ENCODE results near the gene ADGRL2. TPM values are rescaled to one million over a fixed set of nuclear protein-coding genes. Genes with fewer than 3 reads are reported as not detected.

The ADGRL2 gene
- total RNA-seq, 1 experiment from 2014 or later = 3.5 TPM

DNA sequence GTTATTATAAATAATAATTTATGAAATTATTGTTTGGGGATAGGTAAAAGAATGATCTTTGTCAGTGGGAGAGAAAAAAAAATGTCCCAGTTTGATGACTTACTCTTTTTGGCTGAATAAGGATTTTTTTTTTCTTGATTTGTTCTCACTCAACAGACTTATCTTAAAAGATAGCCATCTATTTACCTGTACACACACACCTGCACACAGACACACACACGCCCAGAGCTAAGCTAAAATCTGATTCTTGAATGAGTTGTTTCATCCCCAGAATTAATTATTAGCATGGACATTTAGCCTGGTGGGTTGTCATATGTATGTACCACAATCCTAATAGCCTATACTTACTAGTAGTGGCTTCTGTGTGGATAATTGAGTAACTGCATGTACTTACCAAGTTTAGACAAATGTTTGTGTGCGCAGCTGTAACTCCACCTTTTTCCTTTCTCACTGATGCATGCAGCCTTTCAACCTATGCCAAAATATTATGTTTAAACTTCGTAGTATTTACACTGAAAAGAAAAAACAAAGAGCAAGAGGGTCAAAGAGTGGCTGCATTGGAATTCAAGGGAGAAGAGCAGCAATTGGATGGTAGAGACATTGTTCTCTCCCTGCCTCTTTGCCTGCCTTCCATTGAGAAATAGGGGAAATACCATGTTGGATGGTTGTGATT, 174.3 kb downstream of the ADGRL2 start:
- H3K36me3 ChIP-seq = no peaks in the 10 kb centered on the region
- DNase-seq (ENCODE audit: low read depth in 1 of 2, low spot score in 2 of 2) = no peak
- no peaks in the 10 kb centered on the region; the same call in 1 of the 2 replicates for H3K27me3 ChIP-seq (replicated peaks)
- no peaks in the 10 kb centered on the region for H3K4me1 ChIP-seq (replicated peaks)
- H3K9me3 ChIP-seq (replicated peaks) = no peaks in the 10 kb centered on the region
- H3K27ac ChIP-seq = no peak overlapping the region
- H3K4me3 ChIP-seq = no peak overlapping the region

DNA sequence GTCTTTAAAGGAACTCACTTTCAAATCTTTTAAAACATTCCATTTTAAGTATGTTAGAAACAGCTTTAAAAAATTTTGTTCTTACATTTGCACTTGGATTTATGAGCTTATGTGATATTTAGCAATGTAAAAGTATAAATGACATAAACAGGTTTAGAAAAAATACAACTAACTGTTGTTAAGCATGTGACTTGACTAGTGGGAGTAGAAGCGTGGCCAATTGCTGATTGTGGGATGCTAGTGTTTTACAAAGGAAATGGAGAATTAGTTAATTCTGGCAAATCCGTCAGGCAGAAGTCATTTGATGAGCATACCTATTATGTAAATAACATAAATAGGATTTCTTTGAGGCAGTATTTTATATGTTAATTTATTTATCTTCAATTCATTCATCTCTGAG, 175.8 kb downstream of the ADGRL2 start:
- Histone ChIP-seq H3K36me3 (no peaks in the 10 kb centered on the region), H3K27ac (no peak overlapping the region), H3K4me3 (no peak overlapping the region), H3K4me1 (replicated peaks) (no peaks in the 10 kb centered on the region), H3K9me3 (replicated peaks) (no peaks in the 10 kb centered on the region), H3K27me3 (replicated peaks) (no peaks in the 10 kb centered on the region; the same call in 1 of the 2 replicates)
- DNase-seq (ENCODE audit: low read depth in 1 of 2, low spot score in 2 of 2) = no peak

- H3K4me1 ChIP-seq (replicated peaks) = no peaks in the 10 kb centered on the region
- H3K27me3 ChIP-seq (replicated peaks) = no peaks in the 10 kb centered on the region
- H3K9me3 ChIP-seq (replicated peaks) = no peaks in the 10 kb centered on the region
- no peaks in the 10 kb centered on the region for H3K36me3 ChIP-seq
- no peak overlapping the region for H3K27ac ChIP-seq
- no peak overlapping the region for H3K4me3 ChIP-seq
- DNase-seq (ENCODE audit: low read depth in 1 of 2, low spot score in 2 of 2) = no peak
Measured at GRCh38 chr1:81978945-81979344, 178.2 kb downstream of the ADGRL2 start.

- H3K4me1 ChIP-seq (replicated peaks) = no peaks in the 10 kb centered on the region
- no peaks in the 10 kb centered on the region for H3K27me3 ChIP-seq (replicated peaks)
- H3K36me3 ChIP-seq = no peaks in the 10 kb centered on the region
- DNase-seq (ENCODE audit: low read depth in 1 of 2, low spot score in 2 of 2) = no peak
- H3K4me3 ChIP-seq = no peak overlapping the region
- H3K9me3 ChIP-seq (replicated peaks) = no peaks in the 10 kb centered on the region
- no peak overlapping the region for H3K27ac ChIP-seq
Measured at GRCh38 chr1:81982523-81982922, 181.8 kb downstream of the ADGRL2 start.

DNA sequence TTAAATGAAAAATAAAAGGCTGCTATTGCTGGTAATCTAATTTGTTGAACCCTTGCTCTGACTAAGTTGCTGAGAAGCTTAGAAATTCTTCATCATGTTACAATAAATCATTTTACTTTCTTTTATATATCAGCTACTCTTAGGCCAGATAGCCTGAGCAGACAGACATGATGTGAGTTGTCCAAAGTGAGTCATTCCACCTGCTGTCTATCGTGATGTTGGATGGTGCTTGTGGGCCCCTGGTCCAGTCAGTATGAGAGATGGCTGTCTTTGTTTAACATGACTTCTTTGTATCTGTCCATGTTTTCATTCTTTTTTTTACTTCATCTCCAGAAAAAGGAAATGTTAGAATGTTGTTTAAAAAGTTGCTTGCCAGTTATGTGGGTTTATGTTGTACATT, 188.8 kb downstream of the ADGRL2 start:
- Histone ChIP-seq H3K9me3 (replicated peaks) (no peaks in the 10 kb centered on the region), H3K4me1 (replicated peaks) (no peaks in the 10 kb centered on the region), H3K27ac (no peak overlapping the region), H3K4me3 (no peak overlapping the region), H3K36me3 (no peaks in the 10 kb centered on the region), H3K27me3 (replicated peaks) (no peaks in the 10 kb centered on the region)
- DNase-seq (ENCODE audit: low read depth in 1 of 2, low spot score in 2 of 2) = no peak

GRCh38 chr1:81990241-81990640, 189.5 kb downstream of the ADGRL2 start:
- no peaks in the 10 kb centered on the region for H3K27me3 ChIP-seq (replicated peaks)
- H3K9me3 ChIP-seq (replicated peaks) = no peaks in the 10 kb centered on the region
- no peak for DNase-seq (ENCODE audit: low read depth in 1 of 2, low spot score in 2 of 2)
- no peak overlapping the region for H3K27ac ChIP-seq
- H3K4me3 ChIP-seq = no peak overlapping the region
- no peaks in the 10 kb centered on the region for H3K4me1 ChIP-seq (replicated peaks)
- no peaks in the 10 kb centered on the region for H3K36me3 ChIP-seq

DNA sequence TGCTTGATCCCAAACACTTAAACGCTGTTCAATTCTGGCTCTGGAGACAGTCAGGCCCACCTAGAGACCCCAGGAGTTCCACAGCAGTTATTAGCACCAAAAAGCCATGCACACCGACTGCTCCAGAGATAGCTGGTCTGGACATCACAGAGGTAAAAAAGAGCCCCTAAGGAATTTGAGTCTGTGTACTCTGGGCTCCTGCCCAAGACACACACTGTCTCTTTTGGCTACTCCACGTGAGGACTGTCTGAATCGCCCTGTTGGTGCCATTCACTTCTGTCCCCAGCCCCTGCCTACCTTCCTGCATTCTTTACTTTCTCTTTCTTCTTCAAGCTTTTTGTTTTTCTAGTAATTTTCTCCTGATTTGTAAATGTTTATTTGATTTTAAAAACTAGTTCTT, 197.4 kb downstream of the ADGRL2 start:
- DNase-seq (ENCODE audit: low read depth in 1 of 2, low spot score in 2 of 2) = no peak
- Histone ChIP-seq H3K4me1 (replicated peaks) (no peaks in the 10 kb centered on the region), H3K4me3 (no peak overlapping the region), H3K27ac (no peak overlapping the region), H3K36me3 (no peaks in the 10 kb centered on the region), H3K9me3 (replicated peaks) (no peaks in the 10 kb centered on the region), H3K27me3 (replicated peaks) (no peaks in the 10 kb centered on the region)

DNA sequence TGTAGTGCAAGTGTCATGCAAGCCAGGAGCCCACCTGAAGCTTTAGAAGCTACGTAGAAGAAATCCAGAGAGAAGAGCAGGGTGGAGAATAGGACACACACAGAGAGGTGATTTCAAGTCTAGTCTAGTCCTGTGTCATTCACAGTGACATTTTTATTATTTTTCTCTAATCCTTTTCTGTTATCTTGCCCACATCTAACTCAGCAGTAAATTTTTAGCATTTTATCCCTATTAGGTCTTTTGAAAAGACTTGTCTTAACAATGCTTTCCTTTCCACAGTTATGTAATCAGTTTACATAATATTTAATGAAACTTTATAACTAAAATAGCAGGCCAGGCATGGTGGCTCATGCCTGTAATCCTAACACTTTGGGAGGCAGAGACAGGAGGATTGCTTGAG, 198.6 kb downstream of the ADGRL2 start:
- Histone ChIP-seq H3K9me3 (replicated peaks) (no peaks in the 10 kb centered on the region), H3K4me3 (no peak overlapping the region), H3K36me3 (no peaks in the 10 kb centered on the region), H3K27me3 (replicated peaks) (no peaks in the 10 kb centered on the region), H3K4me1 (replicated peaks) (no peaks in the 10 kb centered on the region), H3K27ac (no peak overlapping the region)
- no peak for DNase-seq (ENCODE audit: low read depth in 1 of 2, low spot score in 2 of 2)

DNA sequence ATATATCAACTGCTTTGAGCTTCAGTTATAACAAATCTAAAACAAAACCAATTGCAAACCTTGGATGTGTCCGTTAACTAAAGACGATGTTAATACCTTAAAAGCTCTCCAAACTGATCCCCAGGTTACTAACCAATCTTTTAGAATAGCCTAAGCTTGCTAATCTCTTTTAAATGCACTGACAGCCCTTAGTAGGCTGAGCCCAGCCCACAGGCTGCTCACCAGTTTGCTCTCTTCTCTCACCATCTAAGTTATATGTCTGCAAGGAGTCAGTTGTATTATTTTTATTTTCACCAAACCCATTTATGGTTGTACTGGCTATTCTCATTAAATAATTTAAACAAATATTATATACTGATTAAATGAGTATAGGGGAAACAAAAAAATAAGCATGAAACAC, 199.5 kb downstream of the ADGRL2 start:
- no peaks in the 10 kb centered on the region for H3K27me3 ChIP-seq (replicated peaks)
- H3K9me3 ChIP-seq (replicated peaks) = no peaks in the 10 kb centered on the region
- DNase-seq (ENCODE audit: low read depth in 1 of 2, low spot score in 2 of 2) = no peak

DNA sequence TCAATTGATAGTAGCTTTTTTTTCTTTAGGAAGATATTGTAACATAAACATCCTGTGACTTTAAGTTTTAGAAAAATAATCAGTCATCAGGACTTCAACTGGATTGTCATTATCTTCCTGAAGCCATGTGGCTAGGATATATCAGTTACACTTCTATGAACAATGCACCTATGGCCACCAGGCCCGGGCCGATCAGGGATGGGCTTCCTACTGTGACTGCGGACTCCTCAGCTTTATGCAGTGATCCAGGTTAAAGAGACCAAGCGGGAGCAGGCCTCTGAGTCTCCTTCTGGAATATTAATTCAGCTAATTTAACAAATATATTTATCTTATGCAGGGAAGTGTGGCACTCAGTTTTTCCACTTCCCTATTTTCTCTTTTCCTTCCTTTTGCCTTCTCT, 200.6 kb downstream of the ADGRL2 start:
- H3K4me1 ChIP-seq (replicated peaks) = no peaks in the 10 kb centered on the region
- no peak overlapping the region for H3K27ac ChIP-seq
- H3K9me3 ChIP-seq (replicated peaks) = no peaks in the 10 kb centered on the region
- no peaks in the 10 kb centered on the region for H3K36me3 ChIP-seq
- DNase-seq (ENCODE audit: low read depth in 1 of 2, low spot score in 2 of 2) = no peak
- no peak overlapping the region for H3K4me3 ChIP-seq
- H3K27me3 ChIP-seq (replicated peaks) = no peaks in the 10 kb centered on the region

More for the DNA sequence above, 199.5 kb downstream of the ADGRL2 start:
- Histone ChIP-seq H3K27ac (no peak overlapping the region), H3K36me3 (no peaks in the 10 kb centered on the region), H3K4me3 (no peak overlapping the region), H3K4me1 (replicated peaks) (no peaks in the 10 kb centered on the region)

- no peaks in the 10 kb centered on the region for H3K27me3 ChIP-seq (replicated peaks)
- no peaks in the 10 kb centered on the region for H3K4me1 ChIP-seq (replicated peaks)
Measured at GRCh38 chr1:82007804-82008203, 207.1 kb downstream of the ADGRL2 start.

DNA sequence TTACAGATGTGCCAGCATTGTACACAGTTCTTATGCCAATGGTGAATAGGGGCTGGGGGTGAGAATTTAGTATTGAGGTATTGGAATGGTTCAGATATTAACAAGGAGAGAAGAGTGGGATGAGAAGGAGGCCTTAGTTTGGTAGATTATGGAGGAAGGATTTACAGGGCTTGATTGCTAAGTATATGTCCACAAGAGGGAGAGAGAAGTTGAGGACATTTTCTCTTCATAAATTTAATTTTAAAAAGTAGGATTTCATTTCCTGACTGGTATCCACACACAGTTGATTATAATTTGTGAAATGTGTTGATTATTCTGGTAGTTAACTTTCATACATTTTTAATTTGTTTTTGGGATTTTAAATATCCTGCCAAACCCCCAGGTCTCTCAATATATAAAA, 213.0 kb downstream of the ADGRL2 start:
- Histone ChIP-seq H3K4me1 (replicated peaks) (no peaks in the 10 kb centered on the region), H3K27ac (no peak overlapping the region), H3K36me3 (no peaks in the 10 kb centered on the region), H3K27me3 (replicated peaks) (no peaks in the 10 kb centered on the region), H3K9me3 (replicated peaks) (no peaks in the 10 kb centered on the region), H3K4me3 (no peak overlapping the region)
- DNase-seq (ENCODE audit: low read depth in 1 of 2, low spot score in 2 of 2) = no peak

More at GRCh38 chr1:82007804-82008203, 207.1 kb downstream of the ADGRL2 start:
- Histone ChIP-seq H3K4me3 (no peak overlapping the region), H3K27ac (no peak overlapping the region), H3K36me3 (no peaks in the 10 kb centered on the region), H3K9me3 (replicated peaks) (no peaks in the 10 kb centered on the region)
- no peak for DNase-seq (ENCODE audit: low read depth in 1 of 2, low spot score in 2 of 2)

DNA sequence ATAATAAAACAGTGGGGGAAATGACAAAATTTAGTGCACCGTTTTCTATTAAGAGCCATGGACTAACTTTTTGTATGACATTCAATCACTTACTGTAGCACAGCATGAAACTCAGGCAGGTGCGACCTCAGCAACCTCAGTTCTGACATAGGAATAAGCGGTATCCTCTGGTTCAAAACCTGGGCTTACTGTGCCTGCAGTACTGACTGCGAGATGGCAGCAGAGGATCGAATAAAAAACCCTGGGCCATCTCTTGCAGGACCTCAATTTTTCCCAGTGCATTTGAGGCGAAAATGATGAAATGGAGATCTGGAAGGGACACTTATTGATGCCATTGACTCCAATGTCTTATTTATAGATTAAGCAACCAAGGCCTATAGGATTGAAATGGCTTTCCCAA, 214.7 kb downstream of the ADGRL2 start:
- no peaks in the 10 kb centered on the region for H3K4me1 ChIP-seq (replicated peaks)
- no peak overlapping the region for H3K27ac ChIP-seq
- no peaks in the 10 kb centered on the region for H3K27me3 ChIP-seq (replicated peaks)
- H3K9me3 ChIP-seq (replicated peaks) = no peaks in the 10 kb centered on the region
- no peaks in the 10 kb centered on the region for H3K36me3 ChIP-seq
- no peak overlapping the region for H3K4me3 ChIP-seq
- no peak for DNase-seq (ENCODE audit: low read depth in 1 of 2, low spot score in 2 of 2)

GRCh38 chr1:82018319-82018718, 217.6 kb downstream of the ADGRL2 start:
- Histone ChIP-seq H3K4me3 (no peak overlapping the region), H3K4me1 (replicated peaks) (no peaks in the 10 kb centered on the region), H3K36me3 (no peaks in the 10 kb centered on the region), H3K27ac (no peak overlapping the region), H3K27me3 (replicated peaks) (no peaks in the 10 kb centered on the region), H3K9me3 (replicated peaks) (no peaks in the 10 kb centered on the region)
- no peak for DNase-seq (ENCODE audit: low read depth in 1 of 2, low spot score in 2 of 2)

- Histone ChIP-seq H3K9me3 (replicated peaks) (no peaks in the 10 kb centered on the region), H3K4me3 (no peak overlapping the region), H3K27me3 (replicated peaks) (no peaks in the 10 kb centered on the region), H3K36me3 (no peaks in the 10 kb centered on the region), H3K27ac (no peak overlapping the region), H3K4me1 (replicated peaks) (no peaks in the 10 kb centered on the region)
- DNase-seq (ENCODE audit: low read depth in 1 of 2, low spot score in 2 of 2) = no peak
Measured at GRCh38 chr1:82019508-82019907, 218.8 kb downstream of the ADGRL2 start.
